Fibroblast of skin of abdomen (primary cell): Measurements from ENCODE around the gene PPP3CA.
A peak's percentile ranks its signal among the peaks of the same experiment; 100 is the strongest.
"Not testable (repeated sequence)": the region's sequence is repeated elsewhere in the genome, so short reads cannot be mapped to it uniquely, and the experiment has no call there.

Source experiments
- DNase-seq: peaks from one replicate; pipeline ENCODE4 v3.0.0-alpha.2; 2013

PPP3CA gene

DNA sequence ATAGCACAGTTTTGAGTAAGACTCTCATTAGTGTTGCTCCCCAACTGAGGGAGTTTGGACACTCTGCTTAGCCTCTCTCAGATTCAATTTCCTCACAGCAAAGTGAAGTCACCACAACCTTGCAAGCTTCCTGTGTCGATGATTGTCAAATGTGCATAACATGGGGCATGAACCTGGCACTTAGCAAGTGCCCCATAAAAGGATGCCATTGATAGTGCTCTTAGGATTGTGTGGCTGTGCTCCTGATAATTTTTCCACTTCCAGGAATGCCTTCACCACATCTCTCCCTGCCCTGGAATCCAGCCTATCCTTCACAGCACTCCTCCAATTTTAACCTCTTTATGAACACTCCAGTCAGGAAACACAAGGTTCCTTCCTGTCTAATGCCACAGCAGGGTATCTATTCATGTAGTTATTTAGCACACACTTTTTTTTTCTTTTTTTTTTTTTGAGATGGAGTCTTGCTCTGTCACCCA is 309.4 kb downstream of the PPP3CA start:
- no peak for DNase-seq

DNA sequence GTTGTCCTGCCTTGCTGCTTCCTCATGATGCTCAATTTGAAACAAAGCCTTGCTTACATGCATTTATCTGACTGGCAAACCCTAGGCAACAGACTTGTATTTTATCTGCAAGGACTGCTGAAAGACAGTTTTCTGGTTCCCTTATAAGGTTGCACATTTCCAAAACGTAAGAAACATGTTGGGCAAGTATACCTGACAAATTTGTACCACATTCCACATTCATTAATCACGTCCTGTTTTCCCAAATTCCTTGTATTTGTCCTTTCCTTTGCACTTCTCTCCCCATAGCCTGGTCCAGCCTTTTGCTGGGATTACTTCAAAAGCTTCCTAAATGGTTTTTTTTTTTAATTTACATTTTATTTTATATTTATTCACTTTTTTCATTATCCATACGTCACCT is 310.1 kb downstream of the PPP3CA start:
- DNase-seq = peak; percentile 5

DNA sequence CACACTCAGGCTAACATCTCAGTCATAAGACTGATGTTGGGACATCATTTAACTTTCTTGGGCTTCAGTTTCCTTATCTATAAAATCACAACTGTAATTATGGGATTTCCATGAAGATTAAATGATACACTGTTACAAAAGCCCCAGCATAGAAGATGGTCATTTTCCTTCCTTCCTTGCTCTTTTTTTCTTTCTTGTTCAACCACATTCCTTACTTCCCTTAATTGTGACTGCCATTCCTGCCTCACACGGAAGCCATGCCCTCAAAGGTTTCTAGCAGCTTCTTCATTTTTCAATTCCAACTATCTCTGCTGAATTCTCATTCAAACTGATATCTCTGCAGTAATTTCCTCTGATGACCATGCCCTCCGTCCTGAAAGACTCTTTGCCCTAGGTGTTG is 311.8 kb downstream of the PPP3CA start:
- no peak for DNase-seq

DNA sequence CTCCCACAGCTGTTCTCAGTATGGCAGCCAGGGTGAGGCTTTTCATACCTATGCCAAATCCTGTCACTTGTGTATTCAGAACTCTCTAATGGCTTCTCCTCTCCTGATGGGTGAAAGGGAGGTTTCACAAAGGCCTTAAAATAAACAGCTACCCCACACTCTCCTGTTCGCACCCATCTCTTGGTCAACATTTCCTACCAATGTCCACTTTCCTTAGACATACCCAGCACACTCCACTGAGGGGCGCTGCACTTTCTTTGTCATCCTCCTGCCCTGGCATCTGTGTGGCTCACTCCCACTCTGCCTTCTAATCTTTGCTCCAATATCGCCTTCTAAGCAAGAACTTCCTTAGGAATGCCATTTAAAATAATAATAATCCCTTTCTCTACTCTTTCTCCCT is 313.3 kb downstream of the PPP3CA start:
- DNase-seq = no peak

DNA sequence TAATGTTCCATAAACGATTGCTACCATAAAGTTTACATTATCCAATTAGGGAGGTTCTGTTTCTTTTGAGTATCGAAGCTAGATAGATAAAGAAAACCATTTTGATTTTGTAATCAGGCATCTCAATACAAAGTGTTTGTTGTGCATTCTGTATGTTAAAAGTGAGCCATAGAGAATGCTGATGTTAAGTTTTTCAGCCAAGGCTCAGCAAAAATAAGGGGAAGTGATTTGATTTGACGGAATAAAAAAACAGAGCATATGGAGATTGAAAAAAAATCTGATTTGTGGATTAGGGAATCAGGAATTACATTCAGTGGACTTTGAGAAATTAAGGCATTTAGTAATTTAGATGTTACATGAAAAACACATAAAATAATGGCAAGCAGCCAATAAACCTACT is 314.8 kb downstream of the PPP3CA start:
- DNase-seq = no peak

DNA sequence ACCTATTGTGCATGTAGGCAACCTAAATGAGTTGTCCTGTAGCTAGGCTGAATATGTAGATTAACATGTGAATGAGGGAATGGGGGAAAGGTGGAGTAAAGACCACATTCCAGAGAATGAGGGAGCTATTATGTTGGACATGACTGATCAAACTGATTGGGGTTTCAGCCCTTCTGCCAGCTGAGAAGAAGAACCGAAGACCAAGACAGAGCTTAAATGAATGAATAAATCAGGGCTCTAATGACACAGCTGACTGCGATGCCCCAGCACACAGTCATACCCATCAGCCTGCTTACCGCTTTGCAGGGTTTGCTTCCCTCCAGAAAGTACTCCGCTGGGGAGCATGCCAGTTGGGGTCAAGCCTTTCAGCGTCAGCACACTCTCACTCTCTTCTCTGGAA is 315.4 kb downstream of the PPP3CA start:
- DNase-seq = no peak

DNA sequence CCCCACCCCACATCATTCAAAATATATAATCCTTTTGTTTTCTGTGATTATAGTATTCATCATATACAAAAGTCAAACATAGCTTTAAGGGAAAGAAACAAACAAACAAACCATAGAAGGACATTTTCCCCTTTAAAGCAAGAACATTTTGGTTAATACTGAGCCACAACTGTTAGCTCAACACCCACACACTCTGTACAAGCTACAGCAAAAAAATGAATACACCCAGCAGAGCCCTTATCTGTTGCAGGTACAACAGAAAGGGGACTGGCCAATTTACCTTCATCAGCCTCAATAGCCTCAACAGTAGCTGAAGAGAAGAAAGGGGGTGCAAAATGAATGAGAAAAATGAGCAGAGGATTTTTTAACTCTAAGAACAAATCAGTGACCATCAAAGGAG is 318.4 kb downstream of the PPP3CA start:
- no peak for DNase-seq

DNA sequence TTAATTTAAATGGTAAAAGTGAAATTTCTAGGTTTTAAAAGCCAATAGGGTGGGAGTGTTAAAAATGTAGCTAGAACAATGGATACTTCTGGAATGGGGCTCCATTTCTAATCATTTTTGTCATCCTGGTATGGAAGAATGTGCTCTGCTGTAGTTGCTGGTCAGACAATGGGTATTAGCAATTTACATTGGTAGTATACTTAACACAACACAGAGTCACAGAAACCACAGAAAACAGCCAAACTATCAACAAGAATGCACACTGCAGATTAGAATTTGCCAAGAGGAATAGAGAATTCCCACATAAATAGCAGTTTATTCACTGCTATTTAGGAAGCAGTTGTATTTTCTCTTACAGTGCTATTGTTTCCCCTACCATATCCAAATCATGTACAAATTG is 319.6 kb downstream of the PPP3CA start:
- DNase-seq = no peak

DNA sequence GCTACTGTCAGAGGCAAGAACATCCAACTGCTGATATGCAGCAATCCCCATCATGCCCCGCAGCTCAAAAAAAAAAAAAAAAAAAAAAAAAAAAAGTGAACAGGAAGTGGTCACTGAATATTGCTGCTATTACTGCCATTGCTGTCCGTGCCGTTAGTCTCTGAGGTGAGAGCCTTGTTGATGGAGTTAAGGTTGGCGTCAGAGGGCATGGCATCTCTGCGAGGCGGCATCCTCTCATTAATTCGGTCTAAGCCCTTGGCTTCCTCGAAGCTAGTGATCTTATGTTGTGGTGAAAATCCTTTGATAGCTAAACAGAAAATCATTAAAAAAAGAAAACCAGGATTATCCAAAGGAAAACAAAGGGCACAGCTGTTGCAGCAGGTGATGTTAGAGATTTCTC is 321.6 kb downstream of the PPP3CA start:
- DNase-seq = no peak

DNA sequence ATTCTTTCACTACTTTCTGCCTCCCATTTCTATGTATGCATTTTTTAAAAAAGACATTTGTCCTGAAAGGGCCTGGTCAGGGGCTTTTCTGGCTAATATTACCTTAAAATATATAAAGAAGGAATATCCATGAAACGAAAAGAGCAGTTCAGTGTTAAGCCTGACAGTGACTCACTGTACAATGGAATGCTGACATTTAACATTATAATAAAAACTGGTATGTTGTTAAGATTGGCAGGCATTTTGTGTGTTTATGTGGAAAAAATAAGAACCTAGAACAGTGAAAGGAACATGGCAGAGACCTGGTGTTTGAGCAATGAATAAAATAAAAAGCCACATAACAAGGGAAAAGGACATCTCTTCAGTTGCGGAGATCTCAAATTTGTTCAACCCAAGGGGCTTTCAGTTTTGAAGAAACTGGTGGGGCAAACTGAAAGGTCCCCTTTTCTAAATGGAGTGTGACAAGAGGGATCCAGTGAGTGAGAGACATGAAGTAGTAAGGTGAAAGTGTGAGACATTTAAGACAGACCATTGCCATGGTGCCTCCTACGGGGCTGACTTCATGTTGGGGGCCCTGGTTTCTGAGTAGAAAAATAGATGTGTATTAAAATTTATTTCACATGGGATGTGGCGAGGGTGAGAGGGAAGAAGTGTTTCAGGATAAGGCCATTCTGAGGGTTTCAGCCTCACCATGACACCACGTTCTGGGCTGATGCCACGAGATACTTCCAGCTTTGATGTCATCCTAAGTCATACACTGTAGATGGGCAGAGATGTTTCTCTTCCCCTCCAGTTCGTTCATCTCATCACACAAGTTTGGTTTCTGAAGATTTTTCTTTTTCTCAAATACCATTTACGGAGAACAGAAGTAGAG is 324.9 kb downstream of the PPP3CA start:
- DNase-seq = peak; percentile 33

DNA sequence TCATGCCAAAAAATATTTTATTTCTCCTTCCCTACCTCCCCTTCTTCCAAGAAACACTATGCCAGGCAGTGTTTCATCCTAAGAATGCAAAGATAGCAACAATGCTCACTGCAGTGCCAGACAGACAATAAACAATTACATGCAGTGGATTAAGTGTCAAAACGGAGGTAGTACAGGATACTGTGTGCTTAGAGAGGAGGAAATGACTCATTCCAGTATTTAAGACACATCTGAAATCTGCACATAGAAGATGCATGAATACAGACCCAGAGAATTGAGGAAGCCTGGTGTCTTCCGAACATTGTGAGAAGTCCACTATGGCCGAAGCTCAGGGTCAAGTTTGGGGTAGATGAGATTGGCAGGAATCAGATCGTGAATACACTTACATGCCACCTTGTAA is 326.4 kb downstream of the PPP3CA start:
- DNase-seq = peak; percentile 58

DNA sequence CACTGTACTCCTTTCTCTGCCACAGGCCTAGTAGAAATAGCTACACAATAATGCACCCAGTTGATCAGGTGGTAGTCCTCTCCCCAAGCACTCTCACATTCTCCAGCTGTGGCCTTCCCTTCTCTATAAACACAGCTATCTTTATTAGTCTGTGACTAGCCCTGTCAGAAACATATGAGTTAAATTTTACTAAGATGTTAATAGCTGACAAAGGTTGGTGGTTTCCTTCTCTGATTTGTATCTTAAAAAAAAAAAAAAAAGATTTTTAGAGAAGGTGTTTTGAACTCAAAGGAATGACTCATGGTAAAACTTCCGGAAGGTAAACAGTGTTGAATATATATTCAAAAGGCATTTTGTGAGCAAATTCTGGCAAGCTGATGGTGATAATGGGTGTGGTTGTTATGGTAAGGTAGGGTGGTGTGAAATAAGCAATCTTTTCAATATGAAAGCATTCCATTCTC is 327.4 kb downstream of the PPP3CA start:
- no peak for DNase-seq

DNA sequence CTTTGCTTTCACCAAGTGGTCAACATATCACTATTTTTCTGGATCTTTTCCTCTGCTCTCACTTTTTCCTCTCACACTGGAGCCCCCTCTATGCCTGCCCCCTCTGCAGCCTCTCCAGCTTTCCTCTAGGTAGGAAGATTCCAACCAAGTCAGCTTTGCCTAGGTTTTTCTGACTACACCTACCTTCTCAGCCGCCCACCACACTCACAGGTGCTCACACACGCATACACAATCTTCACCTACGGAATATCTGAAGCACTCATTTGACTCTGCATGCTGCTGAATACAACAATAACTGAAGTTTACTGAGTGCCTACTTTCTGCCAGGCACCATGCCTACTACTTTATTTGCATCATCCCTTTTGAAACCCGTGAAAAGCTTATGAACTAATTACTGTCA is 328.0 kb downstream of the PPP3CA start:
- DNase-seq = no peak

DNA sequence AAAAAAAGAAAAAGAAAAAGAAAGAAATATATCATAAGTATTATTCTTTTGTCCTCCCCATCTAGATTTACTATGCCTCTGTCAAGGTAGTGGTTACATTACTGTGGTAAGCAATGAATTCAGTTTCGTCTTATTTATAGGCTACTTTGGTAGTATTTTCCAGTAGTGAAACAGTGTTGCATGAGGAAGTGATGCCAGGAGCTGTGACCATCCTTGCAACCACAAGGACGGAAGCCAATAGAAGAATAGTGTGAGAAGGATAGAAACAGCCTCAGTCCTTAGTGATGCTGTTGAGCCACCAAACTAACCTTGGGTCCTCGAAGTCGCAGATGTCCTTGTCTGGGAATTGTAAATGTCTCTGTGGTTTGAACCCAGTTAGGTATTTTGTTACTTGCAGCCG is 328.5 kb downstream of the PPP3CA start:
- no peak for DNase-seq

DNA sequence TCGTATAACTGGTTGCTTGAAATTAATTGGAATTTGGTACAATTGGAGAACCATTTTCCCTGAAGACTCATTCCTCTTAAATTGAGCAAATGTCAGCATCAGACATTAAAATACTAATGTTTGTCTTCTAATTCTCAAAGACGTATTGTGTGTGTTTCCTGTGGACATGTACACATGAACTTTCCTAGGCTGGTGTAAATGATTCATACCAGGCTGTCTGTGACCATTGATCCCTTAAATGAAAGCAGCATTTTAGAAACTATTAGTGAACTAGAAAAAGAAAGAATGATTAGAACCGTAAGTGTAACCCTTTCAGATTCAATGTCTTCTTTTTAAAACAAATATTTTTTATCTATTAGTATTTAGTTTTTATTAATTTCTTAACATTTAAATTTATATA is 332.9 kb downstream of the PPP3CA start:
- no peak for DNase-seq

DNA sequence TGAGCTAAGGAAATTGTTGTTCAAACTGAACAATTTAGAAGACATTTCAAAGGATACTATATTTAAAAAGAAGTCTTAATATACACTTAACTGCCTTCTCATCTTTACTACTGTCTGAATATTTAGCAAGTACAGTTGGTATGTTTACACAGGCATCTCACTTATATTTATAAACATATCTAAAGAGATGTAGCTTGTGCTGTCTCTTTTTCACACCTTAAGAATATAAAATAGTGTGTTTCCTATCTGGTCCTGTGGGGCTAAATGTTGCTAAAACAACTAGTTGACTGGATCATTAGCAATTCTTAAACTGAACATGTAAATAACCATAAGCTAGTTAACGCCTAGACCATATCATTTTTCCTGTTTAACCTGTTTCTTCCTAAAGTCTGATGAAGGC is 336.3 kb downstream of the PPP3CA start:
- no peak for DNase-seq

DNA sequence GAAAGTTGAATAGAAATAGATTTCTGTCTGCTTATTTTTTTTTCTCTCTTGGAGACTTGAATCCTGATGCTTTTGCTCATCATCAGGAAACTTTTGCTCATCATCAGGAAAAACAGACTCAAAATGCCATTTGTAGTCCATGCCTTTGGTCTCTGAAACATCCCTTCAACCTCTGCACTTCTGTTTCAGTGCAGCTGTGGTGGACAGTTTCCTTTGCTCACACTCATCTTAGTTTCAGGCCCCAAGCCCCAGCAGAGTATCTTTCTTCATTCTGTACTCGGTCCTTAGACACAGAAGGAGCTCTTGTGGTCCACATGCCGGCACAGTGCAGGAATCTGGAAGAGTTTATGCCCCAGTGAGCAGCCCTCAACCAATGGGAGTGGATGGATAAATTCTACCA is 337.9 kb downstream of the PPP3CA start:
- no peak for DNase-seq

DNA sequence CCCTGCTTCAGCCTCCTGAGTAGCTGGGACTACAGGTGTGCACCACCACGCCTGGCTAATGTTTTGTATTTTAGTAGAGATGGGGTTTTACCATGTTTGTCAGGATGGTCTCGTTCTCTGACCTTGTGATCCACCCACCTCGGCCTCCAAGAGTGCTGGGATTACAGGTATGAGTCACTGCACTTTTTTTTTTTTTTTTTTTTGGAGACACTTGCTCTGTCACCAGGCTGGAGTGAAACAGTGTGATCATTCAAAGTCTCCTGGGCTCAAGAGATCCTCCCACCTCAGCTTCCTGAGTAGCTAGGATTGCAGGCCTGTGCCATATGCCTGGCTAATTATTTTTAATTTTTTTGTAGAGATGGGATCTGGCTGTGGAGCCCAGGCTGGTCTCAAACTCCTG is 338.8 kb downstream of the PPP3CA start:
- no peak for DNase-seq

DNA sequence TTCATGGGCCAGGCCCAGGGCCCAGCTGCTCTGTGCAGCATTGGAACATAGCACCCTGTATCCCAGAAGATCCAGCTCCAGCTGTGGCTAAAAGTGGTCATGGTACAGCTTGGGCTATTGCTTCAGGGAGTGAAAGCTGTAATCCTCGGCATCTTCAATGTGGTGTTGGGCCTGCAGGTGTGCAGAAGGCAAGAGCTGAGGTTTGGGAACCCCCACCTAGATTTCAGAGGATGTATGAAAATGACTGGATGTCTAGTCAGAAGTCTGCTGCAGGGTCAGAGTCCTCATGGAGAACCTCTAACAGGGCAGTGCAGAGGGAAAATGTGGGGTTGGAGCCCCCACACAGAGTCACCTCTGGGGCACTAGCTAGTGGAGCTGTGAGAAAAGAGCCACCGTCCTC is 341.7 kb downstream of the PPP3CA start:
- no peak for DNase-seq

DNA sequence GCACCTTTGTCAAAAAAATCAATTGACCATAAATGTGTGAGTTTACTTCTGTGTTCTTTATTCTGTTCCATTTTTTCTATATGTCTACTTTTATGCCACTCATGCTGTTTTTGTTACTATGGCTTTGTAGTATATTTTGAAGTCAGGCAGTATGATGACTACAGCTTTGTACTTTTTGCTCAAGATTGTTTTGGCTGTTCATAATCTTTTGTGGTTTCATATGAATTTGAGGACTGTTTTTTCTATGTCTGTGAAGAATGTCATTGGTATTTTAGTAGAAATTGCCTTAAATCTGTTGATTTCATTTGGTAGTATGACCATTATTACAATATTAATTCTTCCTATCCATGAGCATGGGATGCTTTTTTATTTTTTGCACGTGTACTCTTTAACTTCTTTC is 346.8 kb downstream of the PPP3CA start:
- DNase-seq = no peak

DNA sequence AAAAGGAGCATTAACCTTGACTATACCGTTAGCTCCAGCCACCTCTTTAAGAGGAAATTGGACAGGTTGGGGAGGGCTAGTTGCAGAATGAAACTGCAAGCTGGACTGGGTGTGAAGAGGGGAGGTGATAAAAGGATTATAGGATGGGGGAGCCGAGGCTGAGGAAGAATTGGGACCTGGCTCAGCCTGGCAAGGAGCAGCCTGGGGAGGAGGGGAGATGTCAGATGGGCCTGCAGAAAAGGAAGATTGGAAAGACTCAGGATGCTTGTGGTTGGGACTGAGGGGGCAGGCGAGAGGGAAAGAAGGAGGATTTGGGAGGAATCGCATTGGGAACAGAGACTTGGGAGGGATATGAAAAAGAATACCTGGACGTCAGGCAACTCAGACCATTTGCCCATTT is 351.7 kb downstream of the PPP3CA start:
- DNase-seq = no peak

DNA sequence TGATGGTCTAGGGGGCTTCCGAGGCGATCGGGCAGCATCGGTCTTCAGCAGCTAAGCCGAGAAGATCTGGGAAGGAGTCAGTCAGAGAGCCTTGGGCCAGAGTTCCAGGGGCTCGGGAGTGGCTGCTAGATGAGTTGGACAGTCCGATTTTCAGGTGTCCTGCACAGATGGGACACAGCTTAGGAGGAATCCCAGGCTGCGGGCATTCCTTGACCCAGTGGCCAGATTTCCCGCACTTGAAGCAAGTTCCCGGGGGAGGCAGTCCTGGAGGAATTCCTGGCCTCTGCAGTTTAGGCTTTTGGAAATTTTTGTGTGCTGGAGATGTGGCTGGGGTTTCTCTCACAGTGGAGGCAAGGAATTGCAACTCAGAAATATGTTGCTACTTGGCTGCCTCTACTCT is 352.3 kb downstream of the PPP3CA start:
- DNase-seq = not testable (repeated sequence)

DNA sequence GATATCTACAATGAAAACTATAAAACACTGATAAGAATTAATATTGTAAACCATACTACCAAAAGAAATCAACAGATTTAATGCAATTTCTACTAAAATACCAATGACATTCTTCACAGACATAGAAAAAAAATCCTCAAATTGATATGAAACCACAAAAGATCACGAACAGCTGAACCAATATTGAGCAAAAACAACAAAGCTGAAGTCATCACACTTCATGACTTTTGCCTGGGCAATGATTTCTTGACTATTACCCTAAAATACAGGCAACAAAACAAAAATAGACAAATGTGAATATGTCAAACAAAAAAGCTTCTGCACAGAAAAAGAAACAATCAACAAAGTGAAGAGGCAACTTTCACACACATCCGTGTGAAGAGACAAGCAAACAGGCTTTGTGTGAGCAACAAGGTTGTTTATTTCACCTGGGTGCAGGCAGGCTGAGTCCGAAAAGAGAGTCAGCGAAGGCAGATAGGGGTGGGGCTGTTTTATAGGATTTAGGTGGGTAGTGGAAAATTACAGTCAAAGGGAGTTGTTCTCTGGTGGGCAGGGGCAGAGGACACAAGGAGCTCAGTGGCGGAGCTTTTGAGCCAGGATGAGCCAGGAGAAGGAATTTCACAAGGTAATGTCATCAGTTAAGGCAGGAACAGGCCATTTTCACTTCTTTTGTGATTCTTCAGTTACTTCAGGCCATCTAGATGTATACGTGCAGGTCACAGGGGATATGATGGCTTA is 355.8 kb downstream of the PPP3CA start:
- peak; percentile 56 for DNase-seq

DNA sequence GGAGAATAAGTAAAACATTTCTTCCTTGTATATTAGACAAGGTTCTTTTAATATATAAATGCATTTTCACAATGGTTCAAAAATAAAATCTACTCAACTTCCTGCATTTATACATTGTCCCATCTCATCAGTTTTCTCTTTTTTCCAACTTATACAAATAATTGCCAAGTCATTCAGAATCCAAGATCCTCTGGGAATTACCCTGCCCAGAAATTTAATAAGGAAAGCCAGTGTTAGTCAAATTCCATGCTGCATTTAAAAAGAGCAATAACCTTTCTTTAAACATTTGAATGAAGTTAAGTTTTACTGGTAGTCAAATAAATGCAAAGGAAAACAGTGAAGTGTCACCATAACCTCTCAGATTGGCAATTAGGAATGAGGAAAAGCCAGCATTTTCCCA is 357.9 kb downstream of the PPP3CA start:
- no peak for DNase-seq
